HG03432 (cell line): ENCODE data around the gene PTPRG.

Source experiments
- ATAC-seq: cut with Tn5 transposase; IDR thresholded peaks from one replicate; pipeline ENCODE4 v1.9.1; 2021; ENCODE audit warnings: mild to moderate bottlenecking, moderate library complexity; ENCODE audit not compliant: unreplicated experiment

PTPRG gene

DNA sequence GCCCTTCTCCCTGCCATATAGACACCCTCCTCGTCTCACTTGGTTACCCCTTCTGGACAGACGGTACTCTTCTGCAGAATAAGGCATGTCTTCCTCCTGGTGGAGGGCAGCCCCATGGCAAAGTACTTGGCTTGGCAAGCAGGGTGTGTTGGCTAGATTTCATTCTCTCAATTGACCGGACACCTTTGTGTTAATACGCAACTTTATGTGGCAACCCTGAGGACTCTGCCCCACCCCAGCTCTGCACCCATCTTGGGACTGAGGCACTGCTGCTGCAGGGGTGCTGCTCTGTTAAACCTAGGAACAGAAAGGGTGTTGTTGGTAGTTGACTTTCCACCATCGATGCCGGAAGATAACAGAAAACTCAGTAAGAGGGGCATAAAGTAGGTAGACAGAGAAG, 55.2 kb downstream of the PTPRG start:
- no peak for ATAC-seq

DNA sequence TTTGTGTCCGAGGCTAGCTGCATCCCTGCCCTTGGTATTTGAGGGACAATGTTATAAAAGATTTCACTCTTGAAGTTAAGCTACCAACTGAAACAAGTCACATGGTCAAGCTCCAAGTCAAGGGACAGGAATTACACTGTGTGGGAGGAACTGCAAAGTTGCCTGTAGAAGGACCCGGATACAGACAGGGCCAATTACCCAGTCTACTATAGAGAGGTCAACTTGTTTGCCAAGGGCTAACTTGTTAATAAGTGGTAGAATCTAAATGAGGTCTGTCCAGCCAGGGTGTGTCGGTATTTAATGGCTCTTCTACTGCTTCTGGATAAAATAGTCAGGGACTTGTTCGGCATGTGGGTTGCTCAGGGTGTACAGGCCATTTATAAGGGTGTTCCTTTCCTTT, 55.7 kb downstream of the PTPRG start:
- no peak for ATAC-seq

DNA sequence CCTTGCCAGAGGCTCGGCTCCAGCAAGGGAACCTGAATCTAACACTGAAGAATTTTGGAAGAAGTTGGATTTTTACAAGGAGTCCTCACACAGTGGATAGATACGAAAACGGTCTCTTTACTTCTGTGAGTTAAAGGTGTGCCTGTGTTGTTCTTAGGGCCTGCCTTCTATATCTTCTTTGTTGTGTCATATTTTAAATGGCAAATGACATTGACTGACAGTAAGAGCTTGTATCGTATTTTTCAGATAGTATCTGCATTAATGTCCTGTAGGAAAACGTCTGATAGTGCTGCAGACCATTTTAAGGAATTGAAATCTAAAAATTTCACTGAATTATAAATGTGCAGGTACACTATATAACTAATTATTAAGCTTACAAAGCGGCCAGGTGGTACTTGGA, 56.3 kb downstream of the PTPRG start:
- ATAC-seq, result no peak

DNA sequence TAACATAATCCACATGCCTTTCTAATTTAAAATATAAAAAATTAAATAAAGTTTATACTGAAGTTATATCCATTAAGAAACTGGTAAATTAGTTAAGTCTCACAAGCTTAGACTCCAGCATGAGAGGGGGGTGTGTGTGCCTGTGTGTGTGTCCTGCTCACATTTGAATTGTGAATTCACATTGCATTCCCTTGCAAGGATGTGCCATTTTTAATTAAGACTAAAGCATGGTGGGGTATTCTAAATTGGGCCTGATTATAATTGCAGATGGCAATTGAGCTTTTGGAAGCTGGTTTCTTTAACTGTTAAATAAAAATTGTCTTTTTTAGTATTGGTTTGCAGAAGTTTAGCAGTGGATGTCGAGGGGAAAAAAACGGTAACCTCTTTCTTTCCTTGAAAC, 56.9 kb downstream of the PTPRG start:
- ATAC-seq, result no peak

DNA sequence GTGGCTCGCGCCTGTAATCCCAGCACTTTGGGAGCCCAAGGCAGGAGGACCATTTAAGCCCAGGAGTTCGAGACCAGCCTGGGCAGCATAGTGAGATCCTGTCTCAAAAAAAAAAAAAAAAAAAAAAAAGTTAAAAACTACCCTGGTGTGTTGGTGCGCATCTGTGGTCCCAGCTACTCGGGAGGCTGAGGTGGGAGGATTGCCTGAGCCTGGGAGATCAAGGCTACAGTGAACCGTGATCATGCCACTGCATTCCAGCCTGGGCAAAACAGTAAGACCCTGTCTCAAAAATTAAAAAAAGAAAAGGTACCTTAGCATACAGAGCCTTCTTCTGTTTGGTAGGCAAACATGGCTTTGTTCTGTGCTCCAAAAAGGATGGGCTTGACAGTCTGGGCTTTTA, 57.5 kb downstream of the PTPRG start:
- ATAC-seq, result no peak

DNA sequence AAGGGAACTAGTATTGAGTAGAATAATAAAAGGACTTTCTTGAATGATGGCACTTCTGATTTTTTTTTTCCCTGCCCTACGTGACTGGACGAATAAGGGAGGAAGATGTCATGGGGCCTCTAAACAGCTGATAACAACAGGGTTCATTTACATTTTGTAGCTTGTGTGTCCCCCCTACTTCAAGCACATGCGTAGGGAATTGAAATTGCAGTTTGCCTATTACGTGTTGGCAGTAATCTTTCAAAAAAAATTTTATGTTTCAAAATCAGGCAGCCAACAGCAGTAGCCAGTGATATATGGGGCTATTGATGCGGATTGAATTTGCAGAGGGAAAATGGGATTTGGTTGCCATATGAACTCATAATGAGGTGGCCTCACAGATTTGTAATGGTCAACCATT, 58.7 kb downstream of the PTPRG start:
- no peak for ATAC-seq

DNA sequence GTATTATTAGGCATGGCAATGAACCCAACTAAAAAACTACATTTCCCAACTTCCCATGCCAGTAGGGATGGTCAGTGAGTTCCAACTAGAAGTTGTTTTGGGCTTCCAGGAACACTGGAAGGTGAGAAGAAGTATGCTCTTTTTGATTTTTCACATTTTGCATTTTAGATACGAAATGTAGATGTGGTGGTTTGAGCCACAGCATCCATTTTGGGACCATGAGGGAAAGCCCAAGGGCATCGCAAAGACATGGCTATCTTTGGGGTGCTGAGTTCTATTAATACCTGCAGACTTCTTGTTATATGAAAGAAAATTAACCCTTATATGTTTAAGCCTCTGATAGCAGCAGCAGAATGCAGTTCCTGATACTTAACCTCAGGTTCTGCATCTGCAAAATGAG, 62.9 kb downstream of the PTPRG start:
- no peak for ATAC-seq

DNA sequence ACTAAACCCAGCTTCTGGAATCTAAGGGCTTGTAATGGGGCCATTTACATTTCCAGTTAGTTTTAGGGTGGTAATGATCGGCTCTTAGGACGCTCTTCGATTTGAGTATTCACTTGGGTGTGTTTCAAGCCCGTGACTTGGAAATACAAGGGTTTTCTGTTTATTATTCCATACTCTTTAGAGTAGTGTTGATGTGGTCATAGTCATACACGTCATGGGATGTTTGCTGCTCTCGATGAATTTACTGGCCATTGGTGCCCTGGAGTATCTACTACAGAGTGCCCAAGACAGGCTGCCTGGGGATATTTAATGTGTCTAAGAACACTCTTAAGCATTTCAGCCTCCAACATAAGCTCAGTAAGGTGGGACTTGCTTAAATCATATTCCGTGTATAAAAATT, 64.1 kb downstream of the PTPRG start:
- no peak for ATAC-seq

DNA sequence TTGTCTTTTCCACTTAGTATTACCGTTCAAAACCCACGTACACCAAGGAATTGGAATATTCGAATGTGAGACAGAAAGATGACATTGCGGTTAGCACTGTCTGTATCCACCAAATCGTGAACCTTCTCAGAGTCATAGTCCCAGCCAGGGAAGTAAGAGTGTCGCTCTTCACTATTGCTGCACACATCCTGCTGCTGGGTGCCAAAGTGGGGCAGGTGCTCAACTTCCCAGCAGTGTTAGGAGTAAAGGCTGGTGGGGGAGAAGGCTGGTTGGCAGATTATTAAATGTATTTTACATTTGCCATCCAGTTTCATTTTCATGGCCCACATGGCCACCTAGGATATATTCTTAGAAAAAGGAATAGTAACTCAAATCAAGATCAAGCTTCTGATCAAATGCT, 65.1 kb downstream of the PTPRG start:
- no peak for ATAC-seq

DNA sequence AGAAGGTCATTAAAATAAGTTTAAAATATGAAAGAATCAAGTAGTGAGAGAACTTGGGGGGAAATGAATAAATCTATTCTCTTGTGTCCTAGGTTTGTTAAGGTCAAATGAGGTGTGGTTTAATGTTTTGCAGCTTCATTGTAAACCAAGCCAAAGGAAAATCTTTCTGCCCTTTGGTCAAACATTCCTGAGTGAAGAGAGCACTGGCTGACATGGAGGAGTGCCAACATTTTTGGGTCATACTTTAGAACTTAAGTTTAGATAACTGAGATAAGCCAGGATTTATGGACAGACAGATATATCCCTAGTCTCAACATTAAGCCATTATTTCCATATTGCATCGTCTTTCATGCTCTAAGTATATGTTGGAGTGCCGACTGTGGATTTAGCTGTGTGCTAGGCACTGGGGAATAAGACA, 66.4 kb downstream of the PTPRG start:
- ATAC-seq, result no peak

DNA sequence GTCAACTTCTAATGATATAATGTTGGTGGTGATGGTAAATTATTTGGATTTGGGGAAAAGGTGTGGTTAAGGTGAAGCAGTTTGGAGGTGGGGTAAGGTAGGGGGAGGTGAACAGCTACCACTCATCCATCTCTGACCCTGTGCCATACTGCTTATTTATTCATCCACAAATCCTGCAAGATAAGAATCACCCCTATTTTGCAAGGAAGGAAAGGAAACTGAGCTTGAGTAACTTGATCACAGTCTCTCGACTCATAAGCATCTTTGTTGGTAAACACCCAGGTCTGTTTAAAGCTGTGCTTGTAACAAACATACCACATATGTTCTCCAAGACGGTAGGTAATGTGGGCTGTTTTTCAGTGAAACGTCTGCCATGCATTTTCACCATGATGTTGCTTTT, 67.3 kb downstream of the PTPRG start:
- ATAC-seq, result no peak

DNA sequence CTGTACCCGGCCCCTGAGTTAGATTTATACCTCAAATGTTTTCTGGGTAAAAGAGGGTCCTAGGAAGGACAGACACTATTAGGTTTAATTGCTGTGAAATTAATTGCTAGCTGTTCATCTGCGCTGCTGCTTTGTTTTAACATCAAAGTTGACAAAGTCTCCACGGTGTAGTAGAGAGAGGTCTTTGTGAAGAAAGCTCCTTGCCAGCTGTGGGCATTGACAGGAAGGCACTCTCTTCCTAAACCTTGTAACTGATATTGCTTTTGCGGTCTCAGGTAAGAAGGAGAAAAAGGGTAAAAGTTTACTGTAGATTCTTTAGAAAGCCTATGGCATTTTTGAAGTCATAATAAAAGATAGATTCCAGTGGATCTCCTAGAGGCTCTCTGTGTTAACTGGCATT, 68.1 kb downstream of the PTPRG start:
- ATAC-seq, result no peak

DNA sequence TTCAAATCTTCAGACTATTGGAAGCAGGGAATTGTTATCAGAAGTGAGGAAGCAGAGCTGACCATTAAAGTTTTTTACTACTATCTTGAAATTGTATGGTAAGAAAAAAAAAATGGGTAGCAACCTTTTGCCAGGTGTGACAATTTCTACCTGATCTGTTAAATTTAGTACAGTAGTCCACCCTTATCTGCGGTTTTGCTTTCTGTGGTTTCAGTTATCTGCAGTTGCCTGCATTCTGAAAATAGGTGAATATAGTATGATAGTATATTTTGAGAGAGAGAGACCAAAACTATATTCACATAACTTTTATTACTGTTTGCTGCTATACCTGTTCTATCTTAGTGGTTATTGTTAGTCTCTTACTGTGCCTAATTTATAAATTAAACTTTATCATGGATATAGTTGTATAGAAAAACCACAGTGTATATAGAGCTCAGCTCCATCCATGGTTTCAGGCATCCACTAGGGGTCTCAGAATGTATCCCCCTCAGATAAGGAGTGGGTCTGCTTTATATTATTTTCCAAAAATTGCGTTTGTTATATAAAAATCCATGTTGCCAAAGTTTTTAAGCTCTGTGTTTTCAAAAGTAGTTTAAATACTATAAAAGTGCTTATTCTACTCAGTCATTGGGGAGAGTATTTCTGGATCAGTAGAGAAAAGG, 69.9 kb downstream of the PTPRG start:
- ATAC-seq, result no peak

DNA sequence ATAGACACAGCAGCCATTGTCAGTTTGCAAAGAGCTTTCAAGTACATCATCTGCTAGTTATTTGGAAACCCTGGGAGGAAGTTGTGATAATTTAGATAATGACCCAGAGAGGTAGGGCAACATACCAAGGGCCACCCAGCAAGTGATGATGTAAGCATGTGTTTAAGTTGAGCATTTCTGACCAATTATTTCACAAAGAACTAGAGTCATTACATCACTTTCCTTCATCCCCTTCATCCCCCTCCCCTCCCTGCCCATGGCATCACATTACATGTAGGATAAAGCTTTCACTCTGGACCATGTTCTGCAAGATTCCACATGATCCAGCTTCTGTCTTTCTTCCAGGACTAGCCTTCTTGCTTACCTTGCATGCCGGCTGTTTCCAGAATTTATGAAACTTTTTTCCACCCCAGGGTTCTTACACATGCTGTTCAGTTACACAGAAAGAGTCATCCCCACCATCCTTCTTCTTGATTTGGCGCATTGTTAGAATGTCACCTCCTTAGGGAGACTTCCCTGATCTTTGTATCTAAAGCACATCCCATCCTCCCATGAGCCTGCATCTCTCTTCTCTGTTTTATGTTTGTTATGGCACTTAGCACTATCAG, 71.3 kb downstream of the PTPRG start:
- no peak for ATAC-seq

DNA sequence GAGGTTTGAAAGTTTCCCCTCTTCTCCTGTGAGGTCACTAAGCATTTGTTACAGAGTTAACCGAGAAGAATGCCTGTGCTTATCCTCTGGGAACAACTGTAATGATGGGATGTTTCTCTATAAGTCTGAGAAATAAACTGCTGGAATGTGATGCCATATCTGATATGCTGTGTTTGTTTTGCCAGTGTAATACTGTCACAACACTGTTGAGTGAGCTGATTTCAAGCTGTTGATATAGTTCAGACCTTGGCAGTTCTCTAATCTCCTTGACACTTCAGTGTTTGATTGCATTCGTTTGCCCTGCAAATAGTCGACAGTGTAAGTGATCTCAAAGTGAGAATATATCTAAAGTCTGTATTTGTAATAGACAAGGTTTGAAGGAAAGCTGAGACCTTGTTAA, 73.3 kb downstream of the PTPRG start:
- no peak for ATAC-seq

DNA sequence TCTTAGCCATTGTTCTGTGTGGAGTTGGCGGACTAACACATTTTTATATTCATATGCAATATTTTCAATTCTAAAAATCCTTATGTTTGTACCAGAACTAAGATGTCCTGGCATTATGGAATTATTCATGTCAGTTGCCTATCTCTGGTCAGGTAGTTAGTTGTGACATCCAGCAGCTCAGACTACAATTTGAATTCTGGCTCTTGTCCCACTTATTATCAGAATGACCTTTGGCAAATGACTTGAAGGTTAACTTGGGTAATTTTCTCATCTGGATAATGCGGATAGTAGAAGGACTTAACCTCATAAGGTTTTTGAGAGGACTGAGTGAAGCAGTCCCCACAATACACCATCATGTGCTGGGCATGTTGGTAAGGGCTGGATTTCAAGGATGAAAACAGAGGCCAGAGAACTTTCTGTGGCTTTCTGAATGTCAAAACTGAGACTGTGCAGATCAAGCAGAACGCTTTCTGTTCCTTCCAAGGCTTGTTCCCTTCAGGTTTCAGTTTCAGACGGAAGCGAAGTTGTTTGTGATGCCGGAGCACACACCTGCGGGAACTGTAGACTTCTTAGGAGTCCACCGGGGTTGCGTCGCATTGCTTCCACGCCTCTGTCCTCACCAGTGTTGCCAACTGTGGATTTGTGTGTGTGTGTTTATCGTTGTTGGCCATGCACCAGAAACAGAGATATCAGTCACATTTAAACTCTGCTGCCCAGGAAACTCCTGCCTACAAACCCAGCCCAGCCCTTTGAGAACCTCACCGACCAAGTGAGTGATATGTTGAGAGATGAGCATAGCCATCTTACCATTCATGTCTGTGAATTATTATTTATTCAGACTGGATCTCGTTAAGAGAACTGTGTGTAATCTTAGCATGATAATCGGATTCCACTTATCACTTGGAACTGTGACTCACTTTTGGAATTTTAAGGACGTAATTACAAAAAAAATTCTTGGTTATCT, 76.0 kb downstream of the PTPRG start:
- ATAC-seq, result peak; percentile 75

DNA sequence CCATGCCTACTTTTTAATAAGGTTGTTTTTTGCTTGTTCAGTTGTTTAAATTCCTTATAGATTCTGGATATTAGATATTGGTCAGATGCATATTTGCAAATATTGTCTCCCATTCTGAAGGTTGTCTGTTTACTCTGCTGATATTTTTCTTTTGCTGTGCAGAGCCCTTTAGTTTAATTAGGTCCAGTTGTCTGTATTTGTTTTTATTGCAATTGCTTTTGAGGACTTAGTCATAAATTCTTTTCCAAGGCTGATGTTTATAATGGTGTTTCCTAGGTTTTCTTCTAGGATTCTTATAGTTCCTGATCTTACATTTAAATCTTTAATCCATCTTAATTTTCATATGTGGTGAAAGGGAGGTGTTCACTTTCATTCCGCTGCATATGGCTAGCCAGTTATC, 77.4 kb downstream of the PTPRG start:
- no peak for ATAC-seq

DNA sequence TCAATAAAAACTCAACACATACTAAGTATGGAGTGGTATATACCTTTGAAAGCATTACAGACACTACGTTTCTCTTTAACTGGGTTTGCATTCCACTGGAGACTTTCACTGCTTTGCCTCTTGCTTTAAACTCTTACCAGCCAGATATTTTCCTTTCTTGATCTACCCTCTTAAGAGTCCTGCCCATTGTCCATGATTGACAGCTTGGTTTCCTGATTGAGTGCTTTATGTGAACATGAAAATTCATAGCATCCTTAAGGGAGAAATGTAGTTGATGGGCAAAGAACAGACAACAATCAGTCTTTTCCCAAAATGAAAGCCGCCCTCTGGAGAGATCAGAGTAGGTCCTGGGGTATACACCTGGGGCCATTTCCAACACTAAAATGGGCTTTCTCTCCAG, 78.6 kb downstream of the PTPRG start:
- no peak for ATAC-seq

DNA sequence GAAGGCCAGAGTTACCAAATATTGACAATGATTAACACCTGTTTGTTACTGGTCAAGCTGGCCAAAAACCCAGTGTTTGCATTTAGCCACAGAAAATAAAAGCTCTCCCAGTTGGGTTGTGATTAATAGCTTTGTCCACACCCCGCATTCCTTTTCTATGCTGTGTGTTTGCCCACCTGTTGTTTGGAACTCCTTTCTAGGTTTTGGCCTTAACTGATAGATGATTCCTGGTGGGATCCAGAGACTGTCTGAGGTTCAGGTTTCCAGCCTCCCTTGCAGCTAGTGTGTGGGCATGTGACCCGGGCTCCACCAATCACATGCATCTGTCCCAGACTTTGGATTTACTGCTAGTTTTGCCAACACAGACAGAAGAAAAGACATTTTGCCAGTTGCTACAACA, 83.8 kb downstream of the PTPRG start:
- ATAC-seq, result no peak

DNA sequence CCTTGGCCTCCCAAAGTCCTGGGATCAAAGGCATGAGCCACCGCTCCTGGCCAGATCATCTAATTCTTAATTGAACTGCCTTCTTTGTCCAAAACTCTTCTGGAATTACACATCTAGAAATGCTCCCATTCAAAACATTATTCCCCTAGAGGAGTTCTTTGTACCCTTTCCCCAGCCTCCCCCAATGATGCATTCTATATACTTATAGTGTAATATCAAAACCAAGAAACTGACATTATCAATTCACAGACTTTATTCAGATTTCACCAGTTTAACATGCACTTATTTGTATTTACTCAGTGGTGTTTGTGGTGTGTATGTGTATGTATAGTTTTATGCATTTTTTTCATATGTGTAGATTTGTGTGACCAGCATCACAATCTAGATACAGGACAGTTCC, 85.0 kb downstream of the PTPRG start:
- no peak for ATAC-seq

DNA sequence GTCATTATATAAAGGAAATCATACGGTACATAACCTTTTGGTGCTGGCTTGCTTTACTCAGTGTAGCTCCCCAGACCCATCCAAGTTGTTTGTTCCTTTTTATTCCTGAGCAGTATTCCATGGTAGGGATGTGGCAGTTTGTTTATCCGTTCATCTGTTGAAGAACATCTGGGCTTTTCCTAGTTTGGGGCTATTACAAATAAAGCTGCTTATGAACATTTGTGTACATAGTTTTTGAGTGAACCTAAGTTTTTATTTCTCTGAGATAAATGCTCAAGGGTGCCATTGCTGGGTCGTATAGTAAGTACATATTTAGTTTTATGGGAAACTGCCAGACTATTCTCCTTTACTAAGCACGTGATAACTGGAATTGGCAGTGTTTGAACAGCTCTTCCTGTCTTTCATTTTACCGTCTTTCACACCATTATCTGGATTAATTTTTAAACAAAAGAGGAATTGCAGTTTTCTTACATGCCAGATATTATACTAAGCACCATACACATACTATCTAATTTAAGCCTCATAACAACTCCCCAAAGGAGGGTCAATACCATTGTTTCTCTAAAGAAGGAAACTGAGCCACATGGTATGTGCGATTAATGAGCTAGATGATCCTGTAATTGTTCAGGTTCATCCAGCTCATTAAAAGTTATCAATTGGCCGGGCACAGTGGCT, 85.6 kb downstream of the PTPRG start:
- no peak for ATAC-seq
